GM21529 (cell line): ENCODE data around the gene FEM1B.

Source experiments
- ATAC-seq: cut with Tn5 transposase; IDR thresholded peaks from one replicate; pipeline ENCODE4 v1.9.1; 2021; ENCODE audit not compliant: unreplicated experiment

FEM1B gene

GRCh38 chr15:68305420-68305871, 27.9 kb downstream of the FEM1B start:
- ATAC-seq: no peak

- no peak for ATAC-seq
Measured at GRCh38 chr15:68307131-68307928, 29.8 kb downstream of the FEM1B start.

- ATAC-seq: no peak
Measured at GRCh38 chr15:68309024-68309423, 31.5 kb downstream of the FEM1B start.

- ATAC-seq: no peak
Measured at GRCh38 chr15:68310178-68310803, 32.7 kb downstream of the FEM1B start.

- ATAC-seq: no peak
Measured at GRCh38 chr15:68310804-68311463, 33.4 kb downstream of the FEM1B start.

- no peak for ATAC-seq
Measured at GRCh38 chr15:68311464-68311835, 33.9 kb downstream of the FEM1B start.

GRCh38 chr15:68311859-68312557, 34.5 kb downstream of the FEM1B start:
- ATAC-seq: no peak

GRCh38 chr15:68312701-68313204, 35.2 kb downstream of the FEM1B start:
- no peak for ATAC-seq

- no peak for ATAC-seq
Measured at GRCh38 chr15:68313501-68314410, 36.2 kb downstream of the FEM1B start.

- no peak for ATAC-seq
Measured at GRCh38 chr15:68314563-68314962, 37.0 kb downstream of the FEM1B start.

GRCh38 chr15:68315035-68315434, 37.5 kb downstream of the FEM1B start:
- ATAC-seq: no peak

- ATAC-seq: no peak
Measured at GRCh38 chr15:68315495-68316031, 38.0 kb downstream of the FEM1B start.

- no peak for ATAC-seq
Measured at GRCh38 chr15:68316061-68316804, 38.7 kb downstream of the FEM1B start.

- ATAC-seq: no peak
Measured at GRCh38 chr15:68317281-68318007, 39.9 kb downstream of the FEM1B start.

- no peak for ATAC-seq
Measured at GRCh38 chr15:68318008-68318835, 40.7 kb downstream of the FEM1B start.

GRCh38 chr15:68318931-68319909, 41.7 kb downstream of the FEM1B start:
- ATAC-seq: no peak
